Esophagus mucosa (tissue), 1 donor: ENCODE data around the gene RRP1. TPM values are rescaled to one million over a fixed set of nuclear protein-coding genes. Genes with fewer than 3 reads are reported as not detected.

Source experiments
- ATAC-seq: fragments of 200-7000 bp; cut with Tn5 transposase; one replicate; pipeline ENCODE4 v1.9.1; 2020
- total RNA-seq: library from RNA; stranded (reverse); gene quantifications from one replicate; pipeline ENCODE4 v1.2.4, GENCODE V29; 2023
- donor health status: DM: yes; HTN: yes; CAD: no.

RRP1 gene
- total RNA-seq, 1 donor from 2014 or later, result 30.8 TPM

DNA sequence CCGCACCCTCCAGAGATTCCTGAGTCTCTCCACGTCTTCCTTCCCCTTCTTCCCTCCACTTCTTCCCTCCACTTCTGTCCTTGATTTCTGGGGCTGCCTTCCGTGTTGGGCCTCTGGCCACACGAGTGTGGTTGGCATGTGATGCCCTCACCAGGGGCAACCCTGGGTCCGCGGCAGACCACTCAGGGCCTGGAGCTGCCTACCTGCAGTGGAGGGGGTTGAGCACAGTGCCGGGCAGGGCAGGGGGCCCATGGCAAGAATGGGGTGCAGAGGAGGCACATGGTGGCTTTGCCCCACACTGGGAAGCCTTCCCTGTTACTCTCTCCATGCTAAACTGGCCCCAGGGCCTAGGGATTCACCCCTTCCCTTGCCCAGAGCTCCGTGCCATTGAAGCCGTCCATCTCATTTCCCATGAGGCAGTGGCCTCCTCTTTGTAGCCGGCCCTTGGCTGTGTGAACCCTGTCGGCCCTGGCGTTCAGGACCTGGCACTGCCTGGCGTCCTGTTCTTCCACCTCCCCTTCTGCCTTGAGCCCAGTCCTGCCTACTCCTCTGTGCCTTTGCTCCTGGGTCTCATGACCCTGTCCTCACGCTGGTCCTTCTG is 13.4 kb downstream of the RRP1 start:
- ATAC-seq, result no peak

DNA sequence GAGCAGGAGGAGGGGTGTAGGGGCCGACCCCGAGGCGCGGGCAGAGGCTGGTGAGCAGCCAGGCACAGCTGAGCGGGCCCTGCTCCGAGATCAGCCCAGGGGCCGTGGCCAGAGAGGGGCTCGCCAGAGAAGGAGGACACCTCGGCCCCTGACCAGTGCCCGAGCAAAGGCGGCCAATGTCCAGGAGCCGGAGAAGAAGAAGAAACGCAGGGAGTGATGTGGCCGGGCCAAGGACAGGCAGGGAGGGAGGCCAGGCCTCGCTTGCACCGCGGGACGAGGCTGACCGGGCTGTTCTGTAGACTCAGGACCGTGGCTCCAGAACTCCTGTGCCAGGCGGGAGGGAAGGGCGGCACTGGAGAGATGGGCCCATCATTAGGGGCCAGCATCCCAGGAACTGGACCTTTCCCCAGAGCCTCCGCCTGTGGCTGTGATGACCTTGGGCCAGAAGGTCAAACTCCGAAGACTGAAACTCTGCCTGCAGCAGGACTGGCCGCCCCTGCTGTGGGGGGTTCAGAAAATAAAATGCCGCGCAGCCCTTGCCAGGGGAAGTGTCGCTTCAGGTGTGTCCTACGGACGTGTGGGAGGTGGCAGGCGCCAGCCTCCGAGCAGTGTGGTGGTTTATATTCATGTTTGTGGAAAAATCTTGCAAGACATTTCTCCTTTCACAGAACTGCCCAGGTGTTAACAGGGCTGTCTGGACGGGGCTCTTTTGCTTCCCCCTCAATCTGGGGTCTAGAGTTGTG is 14.4 kb downstream of the RRP1 start:
- no peak for ATAC-seq

DNA sequence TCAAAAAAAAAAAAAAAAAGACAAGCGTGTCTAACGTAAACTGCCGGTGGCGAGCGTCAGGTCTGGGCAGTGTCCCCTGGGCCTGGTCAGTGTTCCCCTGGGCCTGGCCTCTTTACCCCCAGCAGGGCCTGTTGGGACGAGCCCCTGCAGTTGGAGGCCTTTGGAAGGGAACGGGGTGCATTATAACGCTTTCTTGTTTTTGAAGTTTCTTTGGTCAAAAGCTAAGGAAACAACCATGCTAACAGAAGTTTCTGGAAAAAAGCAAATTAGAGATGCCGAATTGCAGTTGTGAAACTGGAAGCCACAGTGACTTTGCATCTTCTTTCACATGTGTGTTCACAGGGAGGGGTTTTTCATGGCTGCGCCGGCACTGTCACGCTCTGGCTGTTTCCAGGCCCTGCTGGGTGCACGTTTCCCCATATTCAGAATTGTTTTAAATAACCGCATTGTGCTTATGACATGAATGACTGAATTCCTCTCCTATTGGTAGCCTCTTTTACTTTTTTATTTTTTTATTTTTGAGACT is 16.0 kb downstream of the RRP1 start:
- no peak for ATAC-seq

DNA sequence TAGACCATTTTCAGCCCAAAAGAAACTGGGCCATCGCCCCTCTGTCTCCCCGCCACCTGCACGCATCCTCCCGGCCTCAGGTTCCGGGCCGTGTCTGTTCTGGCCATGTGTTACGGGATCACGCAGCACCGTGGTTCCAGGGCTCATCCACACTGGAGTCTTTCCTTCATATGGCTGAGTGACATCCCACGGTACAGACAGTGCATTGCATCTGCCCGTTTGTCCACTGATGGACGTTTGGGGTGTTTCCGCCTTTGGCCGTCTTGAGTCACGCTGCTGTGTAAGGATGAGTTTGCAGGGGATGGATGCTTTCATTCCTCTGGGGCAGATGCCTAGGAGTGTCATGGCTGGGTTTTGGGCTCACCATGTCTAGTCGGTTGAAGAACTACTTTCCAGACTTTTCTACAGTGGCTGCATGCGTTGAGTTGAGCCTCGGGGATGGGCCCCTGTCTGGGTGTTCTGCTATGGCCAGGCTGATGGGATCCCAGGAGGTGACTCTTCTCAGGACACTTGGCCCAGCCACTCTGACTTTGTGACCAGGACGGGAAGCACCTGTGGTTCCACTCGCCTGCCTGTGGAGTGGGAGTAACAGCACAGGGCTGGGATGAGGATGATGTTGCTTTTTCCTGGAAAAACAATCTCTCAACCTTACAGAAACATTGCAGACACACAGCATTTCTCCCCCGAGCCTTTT is 16.8 kb downstream of the RRP1 start:
- no peak for ATAC-seq

DNA sequence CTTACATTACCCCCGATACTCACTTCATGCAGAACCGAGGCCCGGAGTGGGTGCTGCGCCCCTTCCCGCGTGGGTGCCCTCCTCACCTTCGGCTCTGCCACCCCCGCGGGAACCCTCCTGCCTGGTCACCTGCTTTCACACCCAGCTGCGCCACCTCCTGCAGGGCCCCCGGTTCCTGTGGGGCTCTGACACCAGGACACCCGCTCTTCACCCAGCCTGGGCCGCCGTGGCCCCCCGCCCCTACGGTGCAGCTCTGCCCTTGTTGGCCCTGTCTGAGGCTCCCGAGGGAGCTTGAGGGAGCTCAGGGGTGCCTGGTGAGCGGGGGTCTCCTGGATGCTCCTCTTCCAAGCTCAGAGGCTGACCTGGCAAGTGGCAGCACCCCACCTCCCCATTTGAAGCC is 19.0 kb downstream of the RRP1 start:
- no peak for ATAC-seq

DNA sequence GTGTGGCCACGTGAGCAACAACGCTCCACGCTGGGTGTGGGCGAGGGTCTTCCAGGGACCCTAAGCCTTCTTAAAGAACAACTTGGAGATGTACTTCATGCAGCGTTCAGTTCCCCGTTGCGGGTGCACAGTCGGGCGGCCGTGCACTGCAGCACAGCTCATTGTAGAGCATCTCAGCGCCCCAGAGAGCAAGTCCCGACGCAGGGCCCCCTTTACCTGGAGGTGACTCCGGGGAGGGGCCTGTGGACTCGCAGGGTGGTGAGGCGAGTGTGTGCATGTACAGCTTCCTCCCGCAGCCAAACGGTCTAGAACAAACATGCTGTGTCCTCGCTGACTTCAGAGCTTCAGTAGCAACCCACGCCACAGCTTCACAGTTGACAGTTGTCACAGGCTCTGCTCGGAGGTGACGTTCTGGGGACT is 19.5 kb downstream of the RRP1 start:
- no peak for ATAC-seq

DNA sequence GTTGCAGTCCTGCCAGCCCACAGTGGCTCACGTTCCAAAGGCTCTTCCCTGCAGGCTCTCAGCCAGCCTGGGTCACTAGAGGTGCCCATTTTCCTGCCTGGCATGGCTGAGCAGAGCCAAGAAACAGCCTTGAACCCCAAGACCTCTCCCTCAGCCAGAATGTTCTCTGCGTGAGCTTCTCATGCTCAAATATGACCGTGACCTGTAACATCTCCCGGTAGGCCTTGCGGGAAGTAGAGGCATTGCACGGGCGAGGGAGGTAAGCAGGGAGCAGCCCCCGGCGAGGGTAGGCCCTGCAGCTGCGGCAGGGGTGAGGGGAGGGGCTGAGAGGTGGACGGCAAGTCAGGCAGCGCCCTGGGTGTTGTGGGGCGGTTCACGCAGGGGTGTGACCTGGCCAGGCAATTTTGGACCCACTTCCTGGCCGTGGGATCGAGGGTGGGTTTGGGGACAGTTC is 20.0 kb downstream of the RRP1 start:
- ATAC-seq, result no peak

DNA sequence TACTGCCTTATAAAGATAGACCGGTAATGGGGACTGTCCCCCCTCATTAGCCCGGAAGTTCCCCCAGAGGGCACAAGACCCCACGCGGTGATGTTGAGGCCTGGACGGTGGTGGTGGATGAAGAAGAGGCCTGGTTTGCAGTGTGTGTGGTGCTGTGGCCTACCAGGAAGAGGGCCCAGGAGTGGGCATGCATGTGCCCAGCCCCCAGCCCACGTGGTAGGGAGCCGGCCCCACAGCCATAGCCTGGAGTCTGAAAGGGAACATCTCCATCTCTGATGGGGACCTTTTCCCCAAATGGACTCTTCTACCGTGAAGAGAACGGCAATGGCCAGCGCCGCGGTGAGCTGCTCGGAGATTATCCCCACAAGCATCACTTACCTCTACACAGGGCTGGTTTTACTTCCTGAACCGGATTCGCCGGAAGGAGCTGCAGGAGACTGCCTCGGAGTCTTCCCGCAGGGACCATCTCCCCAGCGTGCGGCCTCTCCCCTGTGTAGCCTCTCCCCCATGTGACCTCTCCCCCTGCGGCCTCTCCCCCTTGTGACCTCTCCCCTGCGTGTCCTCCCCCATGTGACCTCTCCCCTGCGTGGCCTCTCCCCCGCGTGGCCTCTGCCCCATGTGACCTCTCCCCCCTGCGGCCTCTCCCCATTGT is 20.6 kb downstream of the RRP1 start:
- peak; percentile 17 for ATAC-seq

DNA sequence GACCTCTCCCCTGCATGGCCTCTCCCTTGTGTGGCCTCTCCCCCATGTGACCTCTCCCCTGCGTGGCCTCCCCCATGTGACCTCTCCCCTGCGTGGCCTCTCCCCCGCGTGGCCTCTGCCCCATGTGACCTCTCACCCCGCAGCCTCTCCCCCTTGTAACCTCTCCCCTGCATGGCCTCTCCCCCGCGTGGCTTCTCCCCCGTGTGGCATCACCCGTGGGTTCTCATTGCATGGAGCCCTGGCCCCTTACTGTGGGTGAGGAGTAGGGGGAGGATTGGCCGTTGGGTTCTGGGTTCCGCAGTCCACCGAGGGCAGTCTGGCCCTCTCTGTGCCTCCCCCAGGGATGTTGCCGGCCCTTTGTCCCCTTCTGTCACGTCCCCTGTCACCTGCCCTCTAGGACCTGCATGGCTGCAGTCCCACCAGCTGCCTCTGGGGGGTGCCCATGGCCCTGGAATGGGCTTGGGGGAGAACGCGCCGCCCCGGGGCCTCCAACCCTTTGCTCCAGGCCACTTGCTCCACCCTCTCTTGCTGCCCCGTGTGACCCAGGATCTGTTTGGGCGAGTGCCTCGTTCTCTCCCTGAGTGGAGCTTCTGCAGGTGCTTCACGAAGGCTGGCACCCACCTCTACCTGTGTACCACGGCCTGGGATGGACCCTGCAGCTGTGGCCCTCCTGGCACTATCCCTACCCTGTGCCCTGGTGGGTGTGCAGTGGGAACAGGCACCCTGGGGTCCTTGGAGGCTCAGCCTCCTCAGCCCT is 21.3 kb downstream of the RRP1 start:
- ATAC-seq, result peak; percentile 70

DNA sequence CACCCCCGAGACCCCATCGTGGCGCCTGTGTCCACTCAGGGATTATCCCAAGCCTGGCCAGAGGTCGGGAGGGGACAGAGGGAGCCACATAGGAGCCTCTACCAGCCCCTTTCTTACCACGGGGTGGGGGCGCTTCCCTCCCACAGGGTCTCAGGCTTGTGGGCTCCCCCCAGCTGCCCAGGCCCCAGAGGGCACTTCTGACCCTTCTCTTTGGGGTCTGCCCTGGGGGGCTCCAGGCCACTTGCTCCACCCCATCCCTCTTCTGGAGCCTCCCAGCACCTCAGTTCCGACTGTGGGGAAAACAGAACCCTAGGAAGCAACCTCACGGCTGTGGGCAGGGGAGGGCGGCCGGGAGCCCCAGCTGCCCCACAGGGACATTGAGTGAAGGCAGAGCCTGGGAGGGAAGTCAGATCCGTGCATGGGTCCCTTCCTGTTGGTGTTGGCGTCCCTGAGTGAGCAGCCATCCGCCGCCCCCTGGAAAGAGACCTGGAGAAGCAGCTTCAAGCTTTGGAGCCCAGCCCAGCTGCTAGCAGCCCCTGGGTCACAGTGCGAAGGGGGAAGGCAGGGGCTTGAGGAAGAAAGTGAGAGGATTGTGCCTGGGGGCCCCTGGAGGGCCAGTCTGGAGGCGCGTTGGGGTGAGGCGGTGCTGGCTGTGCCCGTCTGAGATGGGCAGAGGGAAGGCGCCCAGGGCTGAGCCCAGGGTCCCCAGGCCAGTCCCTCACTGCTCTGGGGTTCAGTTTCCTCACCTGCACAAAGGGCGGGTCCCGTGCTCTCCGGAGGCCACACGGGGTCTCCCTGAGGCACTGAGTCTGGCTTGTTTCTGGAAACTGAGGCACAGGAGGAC is 22.1 kb downstream of the RRP1 start:
- ATAC-seq, result peak; percentile 0

DNA sequence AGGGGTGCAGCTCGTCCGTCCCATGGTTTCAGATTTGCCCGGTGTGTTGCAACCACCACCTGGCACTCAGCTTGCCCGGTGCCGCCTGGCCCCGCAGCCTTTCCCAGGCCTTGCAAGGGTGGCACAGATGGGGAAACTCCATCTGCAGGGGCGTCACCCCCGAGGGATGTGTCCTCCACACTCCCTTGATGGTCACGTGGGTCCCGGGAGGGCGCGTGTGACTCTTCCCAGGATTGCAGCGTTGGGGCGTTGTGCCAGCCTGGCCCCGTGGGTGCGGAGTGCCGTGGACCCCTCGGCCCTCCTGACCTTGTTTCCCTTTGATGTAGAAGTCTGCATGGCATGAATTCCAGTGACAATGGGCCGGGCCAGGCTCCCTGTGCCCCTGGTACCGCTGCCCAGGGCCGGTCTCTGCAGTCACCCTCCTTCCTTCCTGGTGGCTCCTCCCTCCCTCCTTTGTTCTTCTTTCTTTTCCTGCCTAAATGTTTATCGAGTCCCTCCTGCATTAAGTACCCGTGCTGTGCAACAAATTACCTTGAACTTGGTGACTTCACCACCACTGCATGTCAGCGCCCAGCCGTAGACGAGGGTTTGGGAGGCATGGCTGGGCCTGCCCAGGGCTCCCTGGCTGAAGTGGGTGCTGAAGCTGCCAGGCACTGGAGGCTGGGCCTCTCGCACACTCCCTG is 22.9 kb downstream of the RRP1 start:
- peak; percentile 59 for ATAC-seq

DNA sequence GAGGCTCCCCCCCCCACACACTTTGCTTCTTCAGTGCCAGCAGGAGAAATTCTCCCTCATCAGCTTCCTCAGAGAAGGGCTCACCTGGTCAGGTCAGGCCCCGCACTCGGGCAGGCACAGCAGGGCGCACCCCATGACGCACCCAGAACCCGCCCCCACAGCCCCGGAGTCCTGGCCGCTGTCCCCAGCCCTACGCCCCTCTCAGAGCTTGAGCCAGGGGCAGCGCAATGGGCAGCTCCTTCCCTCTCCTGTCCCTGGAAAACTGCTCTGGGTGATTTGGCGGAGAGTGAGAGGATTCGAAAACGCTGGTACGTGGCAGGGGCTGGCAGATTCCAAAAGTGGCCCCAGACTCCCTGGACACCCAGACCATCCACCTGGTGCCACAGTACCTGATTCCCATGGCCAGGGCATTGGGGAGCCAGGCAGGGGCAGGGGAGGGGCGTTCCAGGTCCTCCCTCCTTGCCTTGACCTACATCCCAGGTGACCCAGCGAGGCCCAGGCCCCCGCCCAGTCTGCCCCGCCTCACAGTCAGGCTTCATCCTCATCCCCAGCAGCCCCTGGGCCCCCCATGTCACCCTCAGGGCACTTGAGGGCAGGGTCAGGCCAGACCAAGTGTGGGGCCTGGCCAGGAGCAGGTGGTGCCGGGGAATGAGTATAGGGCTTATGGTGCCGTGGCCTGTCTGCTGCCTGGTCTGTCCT is 23.7 kb downstream of the RRP1 start:
- ATAC-seq, result no peak

DNA sequence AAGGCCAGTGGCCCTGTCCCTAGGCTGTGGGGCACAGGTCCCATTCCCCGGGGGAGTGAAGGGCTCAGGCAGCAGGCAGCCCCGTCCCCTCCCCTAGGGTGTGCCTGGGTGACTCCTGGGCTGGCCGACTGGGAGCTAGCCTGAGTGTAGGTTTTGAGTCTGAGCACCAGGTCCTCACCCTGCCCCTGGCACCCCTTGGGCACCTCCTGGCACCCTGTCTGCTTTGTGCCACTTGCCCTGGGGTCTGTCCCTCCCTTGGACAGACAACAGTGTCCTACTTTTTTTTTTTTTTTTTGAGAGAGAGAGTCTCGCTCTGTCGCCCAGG is 24.2 kb downstream of the RRP1 start:
- no peak for ATAC-seq

DNA sequence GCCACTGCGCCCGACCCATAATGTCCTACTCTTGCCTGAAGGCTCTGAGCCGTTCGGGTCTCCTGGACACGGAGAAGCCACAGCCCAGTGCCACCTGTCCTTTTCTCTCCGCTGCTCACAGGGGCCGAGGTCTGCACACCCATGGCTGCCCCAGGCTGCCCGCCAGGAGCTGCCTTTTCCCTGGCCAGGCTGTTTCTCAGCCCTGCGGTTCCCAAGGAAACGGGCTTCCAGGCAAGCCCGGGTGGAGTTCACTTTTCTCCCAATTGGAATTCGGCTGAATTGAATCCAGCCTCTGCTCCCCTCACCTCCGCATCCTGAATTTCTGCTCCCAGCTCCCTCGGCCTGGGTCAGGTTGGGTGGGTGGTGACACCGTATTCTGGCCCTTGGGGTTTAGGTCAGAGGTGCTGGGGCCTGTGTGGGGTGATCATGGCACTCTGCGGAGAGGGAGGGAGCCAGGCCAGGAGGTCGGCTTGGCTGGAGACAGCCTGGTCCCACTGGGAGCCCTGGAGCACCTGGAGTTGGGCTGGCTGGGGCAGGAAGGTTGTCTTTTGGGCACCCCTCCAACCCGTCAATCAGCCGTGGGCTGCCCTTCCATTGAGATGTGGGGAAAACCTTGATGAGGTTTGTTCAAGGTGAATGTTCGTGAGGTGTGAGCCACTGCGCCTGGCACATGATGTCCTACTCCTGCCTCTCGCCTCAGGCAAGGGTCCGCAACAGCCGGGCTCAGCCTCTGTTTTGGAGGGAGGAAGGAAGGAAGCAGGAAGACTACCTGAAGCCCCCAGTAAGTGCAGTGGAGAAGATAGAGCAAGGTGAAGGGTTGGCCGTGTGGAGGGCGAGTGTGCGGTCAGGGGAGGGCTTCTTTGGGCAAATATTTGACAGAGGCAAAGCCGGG is 25.1 kb downstream of the RRP1 start:
- no peak for ATAC-seq

DNA sequence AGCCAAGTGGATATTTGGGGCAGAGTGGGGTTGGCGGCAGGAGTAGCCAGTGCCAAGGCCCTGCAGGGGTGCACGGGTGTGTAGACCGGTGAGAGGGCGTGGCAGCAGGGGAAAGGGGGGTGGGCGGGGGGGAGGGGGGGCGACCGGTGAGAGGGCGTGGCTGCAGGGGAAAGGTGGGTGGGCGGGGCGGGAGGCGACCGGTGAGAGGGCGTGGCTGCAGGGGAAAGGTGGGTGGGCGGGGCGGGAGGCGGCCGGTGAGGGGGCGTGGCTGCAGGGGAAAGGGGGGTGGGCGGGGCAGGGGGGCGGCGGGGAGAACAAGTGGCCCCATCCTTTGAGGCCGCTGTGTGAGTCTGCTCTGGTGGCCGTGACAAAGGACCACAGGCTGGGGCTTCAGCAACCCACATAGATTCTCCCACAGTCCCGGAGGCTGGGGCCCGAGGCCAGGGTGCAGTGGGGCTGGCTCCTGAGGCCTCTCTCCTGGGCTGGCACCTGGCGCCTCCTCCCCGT is 25.8 kb downstream of the RRP1 start:
- no peak for ATAC-seq

DNA sequence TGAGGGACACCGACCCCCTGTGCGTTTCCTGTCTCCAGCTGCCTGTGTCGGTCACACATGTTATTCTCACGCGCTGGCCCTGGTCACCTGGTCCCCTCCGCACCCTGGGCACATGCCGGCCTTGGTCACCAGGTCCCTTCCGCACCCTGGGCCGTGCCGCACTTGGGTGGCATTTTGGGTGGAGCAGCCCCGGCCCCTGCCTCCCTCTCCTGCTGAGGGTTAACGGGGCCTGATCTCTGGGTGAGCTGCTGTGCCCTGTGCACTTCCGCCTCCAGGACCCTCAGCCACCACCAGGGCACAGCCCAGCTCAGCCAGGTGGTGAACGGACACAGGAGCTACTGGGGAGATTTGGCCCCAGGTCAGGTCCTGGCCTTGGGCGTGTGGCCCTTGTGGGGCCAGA is 26.6 kb downstream of the RRP1 start:
- ATAC-seq, result no peak

DNA sequence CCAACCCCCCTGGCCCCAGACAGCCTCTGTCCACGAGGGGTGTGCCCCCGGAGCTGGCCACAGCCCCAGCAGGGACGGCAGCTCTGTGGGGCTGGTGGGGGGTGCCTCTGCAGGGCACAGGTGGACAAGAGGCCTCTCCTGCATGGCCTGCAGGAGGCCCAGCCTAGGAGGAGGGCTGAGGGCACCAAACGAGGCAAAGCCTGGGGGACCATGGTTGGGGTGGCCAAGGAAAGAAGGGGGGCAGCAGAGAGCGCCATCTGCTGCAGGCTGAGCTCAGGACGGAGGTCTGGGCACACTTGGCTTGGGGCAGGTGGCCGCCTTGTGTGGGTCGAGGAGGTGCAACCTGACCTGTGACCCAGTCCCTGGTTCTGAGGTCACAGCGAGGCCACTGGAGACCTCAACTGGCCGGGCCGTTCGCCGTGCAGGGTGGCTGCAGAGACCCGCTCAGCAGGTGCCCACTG is 27.3 kb downstream of the RRP1 start:
- no peak for ATAC-seq

DNA sequence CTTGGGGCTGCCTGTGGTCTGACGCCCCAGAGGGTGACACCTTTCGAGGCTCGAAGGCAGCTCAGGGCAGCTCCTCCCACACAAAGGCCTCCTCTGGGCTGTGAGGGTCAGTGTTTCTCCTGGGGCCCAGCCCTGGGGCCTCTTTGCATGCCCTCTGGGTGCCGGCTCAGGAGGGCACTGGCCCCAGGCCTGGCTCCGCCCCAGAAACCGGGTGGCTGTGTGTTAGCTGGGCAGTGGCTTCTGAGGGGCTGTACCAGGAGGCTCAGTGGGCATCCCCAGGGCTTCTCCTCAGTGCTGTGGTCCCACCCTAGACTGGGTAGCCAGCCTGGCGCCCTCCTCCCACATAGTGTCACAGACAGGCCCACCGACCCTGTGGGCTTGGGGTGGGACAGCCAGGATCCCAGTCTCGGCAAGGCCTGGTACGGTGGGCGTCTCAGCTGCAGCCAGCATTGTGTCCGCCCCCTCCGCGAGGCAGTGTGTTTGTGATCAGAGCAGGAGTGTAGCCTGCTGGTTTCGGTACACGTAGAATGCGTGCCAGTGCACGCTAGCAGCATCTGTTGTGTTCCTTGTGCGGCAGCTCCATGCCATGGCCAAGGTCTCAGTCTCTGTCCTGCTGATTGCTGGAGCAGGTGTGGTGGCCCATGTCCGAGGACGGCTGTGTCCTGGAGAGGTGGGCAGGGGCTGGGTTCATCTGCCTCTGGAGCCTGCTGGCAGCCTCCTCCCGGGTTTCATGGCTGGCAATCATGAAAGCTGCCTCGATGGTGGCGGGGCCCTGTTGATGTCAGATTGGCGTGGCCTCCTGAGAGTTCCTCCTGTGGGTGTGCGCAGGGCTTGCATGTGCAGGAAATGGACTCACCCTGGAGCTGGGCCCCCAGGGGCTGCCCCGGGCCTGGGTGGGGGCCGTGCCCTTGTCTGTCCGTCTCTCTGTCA is 28.0 kb downstream of the RRP1 start:
- ATAC-seq, result no peak
